Aorta (tissue), 5 donors: ENCODE measurements around the gene USP24. TPM values are rescaled to one million over a fixed set of nuclear protein-coding genes. Genes with fewer than 3 reads are reported as not detected.
"Not testable (repeated sequence)": the region's sequence is repeated elsewhere in the genome, so short reads cannot be mapped to it uniquely, and the experiment has no call there.

Source experiments
- ATAC-seq: fragments of 200-7000 bp; cut with Tn5 transposase; one replicate; pipeline ENCODE4 v1.9.1; 2022; ENCODE audit warnings: moderate library complexity; ENCODE audit not compliant: low FRiP score
- DNase-seq, 2 donors: peaks; one replicate each; pipeline ENCODE4 v3.0.0-alpha.2; 2020
- H3K27ac ChIP-seq, 2 donors: one replicate each; pipeline ENCODE4 v1.5.1; 2013; ENCODE audit warnings: low read length in 2 of 2, mild to moderate bottlenecking in 2 of 2, moderate library complexity in 2 of 2, control low read depth in 1 of 2, inconsistent platforms in 1 of 2, low read depth in 1 of 2
- H3K27me3 ChIP-seq, 2 donors: one replicate each; pipeline ENCODE4 v1.6.1; 2013; ENCODE audit warnings: control low read depth in 1 of 2, low read length in 1 of 2, mild to moderate bottlenecking in 1 of 2, moderate library complexity in 1 of 2; ENCODE audit not compliant: insufficient read depth in 2 of 2, control insufficient read depth in 1 of 2
- H3K36me3 ChIP-seq, 2 donors: one replicate each; pipeline ENCODE4 v1.6.1; 2013; ENCODE audit warnings: control low read depth in 1 of 2, low read length in 1 of 2, mild to moderate bottlenecking in 1 of 2; ENCODE audit not compliant: insufficient read depth in 2 of 2, control insufficient read depth in 1 of 2
- H3K4me1 ChIP-seq, 2 donors: one replicate each; pipeline ENCODE4 v1.6.1; 2013; ENCODE audit warnings: low read length in 2 of 2, control low read depth in 1 of 2, mild to moderate bottlenecking in 1 of 2, moderate library complexity in 1 of 2; ENCODE audit not compliant: insufficient read depth in 2 of 2, control insufficient read depth in 1 of 2
- H3K4me3 ChIP-seq, 2 donors: one replicate each; pipeline ENCODE4 v1.5.1; 2013; ENCODE audit warnings: low read length in 2 of 2, control low read depth in 1 of 2, mild to moderate bottlenecking in 1 of 2
- H3K9me3 ChIP-seq: one replicate; pipeline ENCODE4 v1.6.1; 2013; ENCODE audit warnings: mild to moderate bottlenecking, low read length; ENCODE audit not compliant: control insufficient read depth
- WGBS, 2 donors: extraction: QIAGEN DNeasy Blood & Tissue Kit; methylation state at CpG; one replicate each; pipeline ENCODE4 v1.1.7; 2013; 5-methylcytosine and 5-hydroxymethylcytosine counted together
- intact Hi-C, 2 donors: fragments of 100-400 bp; cut with DNase I; formaldehyde crosslinking; loops; one replicate each; pipeline versions ENCODE4 v1.14.2 to v1.15.0; 2022
- polyA plus RNA-seq, 2 donors: library from polyadenylated mRNA; stranded (reverse); fragments of 200-250 nt; gene quantifications; one replicate each; pipeline ENCODE4 v1.2.3, GENCODE V29; 2013
- total RNA-seq, 2 donors: library from RNA; stranded (reverse); fragmentation: NEBNext Ultra II Directional; extraction: Animal tissue kit (Norgen Biotek cat#: 25700); gene quantifications; one replicate each; pipeline ENCODE4 v1.2.1, GENCODE V29; 2021
- donor health status: healthy with polysubstance abuse.
- donor health status: Bipolar disorder and iron deficiency.
- donor health status: DM: no; HTN: no; CAD: no.
- donor health status: DM: no; HTN: no; CAD: no.
- donor health status: DM: yes; HTN: yes; CAD: no.

The USP24 gene
- total and polyA plus RNA-seq, 4 donors, result 4.4 to 54.4 (median 29.8) TPM

GRCh38 chr1:55210990-55211801 is 4.0 kb downstream of the USP24 start:
- no peaks in the 10 kb centered on the region for H3K9me3 ChIP-seq
- intact Hi-C loops, result loop anchor here in 1 of 2 donors (10.0 kb wide), 1 partner anchor 66 kb away; no protein-coding TSS in a partner anchor
- H3K36me3 ChIP-seq, result peaks cover 0 to 2% of the 10 kb centered on the region in 2 donors
- H3K4me1 ChIP-seq, result peaks cover 0 to 3% of the 10 kb centered on the region in 2 donors
- 8 to 9% methylated on average over 4 of the region's 4 CpGs for WGBS, 2 donors
- ATAC-seq (no peak), DNase-seq (no peak)
- no peak overlapping the region for H3K4me3 ChIP-seq
- H3K27me3 ChIP-seq, result no peaks in the 10 kb centered on the region
- H3K27ac ChIP-seq, result peak overlapping the region in 1 of 2 donors; percentile 54

DNA sequence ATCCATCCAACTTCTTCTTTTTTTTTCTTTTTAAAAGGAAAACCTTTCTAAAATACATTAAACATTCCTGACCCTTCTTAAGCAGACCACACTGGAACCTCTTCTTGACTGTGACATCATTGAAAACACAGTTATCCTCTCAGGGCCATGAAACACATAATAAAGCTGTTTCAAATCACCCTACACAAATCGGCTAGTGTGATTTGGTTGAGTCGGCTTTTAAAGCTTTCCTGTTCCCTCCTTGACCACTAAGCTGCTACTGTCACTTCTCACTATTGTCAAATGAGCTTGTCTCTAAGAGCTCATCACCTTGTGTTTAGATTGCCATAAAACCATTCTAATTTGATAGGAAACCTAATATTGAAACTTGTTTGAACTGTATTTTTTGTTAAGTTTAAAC is 5.9 kb downstream of the USP24 start:
- ATAC-seq, result no peak
- H3K4me1 ChIP-seq, result peaks cover 2 to 3% of the 10 kb centered on the region in 2 donors
- intact Hi-C loops, result no loop called here
- no peak overlapping the region for H3K4me3 ChIP-seq
- DNase-seq, result no peak
- no peak overlapping the region for H3K27ac ChIP-seq
- no peaks in the 10 kb centered on the region for H3K27me3 ChIP-seq
- peaks cover 0 to 2% of the 10 kb centered on the region in 2 donors for H3K36me3 ChIP-seq
- 48 to 49% methylated on average over 2 of the region's 2 CpGs for WGBS, 2 donors
- no peaks in the 10 kb centered on the region for H3K9me3 ChIP-seq

DNA sequence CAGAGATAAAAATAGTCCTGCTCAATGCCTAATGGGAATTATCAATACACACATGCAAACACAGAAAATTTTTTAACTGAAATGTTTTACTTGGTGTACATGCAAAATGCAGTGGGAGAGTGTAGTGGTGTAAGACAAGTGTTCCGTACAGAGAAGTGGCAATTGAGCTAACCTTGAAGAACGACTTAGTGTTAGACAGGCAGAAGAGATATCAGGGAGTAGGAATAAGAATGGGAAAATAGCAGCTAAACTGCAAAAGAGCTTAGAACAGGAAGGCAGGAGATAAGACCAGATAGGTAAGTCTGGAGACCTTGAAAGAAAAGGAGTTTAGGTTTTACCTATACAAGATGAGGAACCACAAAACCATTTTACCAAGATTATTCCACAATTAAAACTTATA is 9.0 kb downstream of the USP24 start:
- no peak overlapping the region for H3K4me3 ChIP-seq
- peaks cover 0 to 2% of the 10 kb centered on the region in 2 donors for H3K36me3 ChIP-seq
- intact Hi-C loops, result no loop called here
- no peak overlapping the region for H3K27ac ChIP-seq
- DNase-seq (no peak), ATAC-seq (no peak)
- peaks cover 2% of the 10 kb centered on the region in 2 donors for H3K4me1 ChIP-seq
- no peaks in the 10 kb centered on the region for H3K27me3 ChIP-seq
- 70 to 74% methylated on average over 2 of the region's 2 CpGs for WGBS, 2 donors
- no peaks in the 10 kb centered on the region for H3K9me3 ChIP-seq

DNA sequence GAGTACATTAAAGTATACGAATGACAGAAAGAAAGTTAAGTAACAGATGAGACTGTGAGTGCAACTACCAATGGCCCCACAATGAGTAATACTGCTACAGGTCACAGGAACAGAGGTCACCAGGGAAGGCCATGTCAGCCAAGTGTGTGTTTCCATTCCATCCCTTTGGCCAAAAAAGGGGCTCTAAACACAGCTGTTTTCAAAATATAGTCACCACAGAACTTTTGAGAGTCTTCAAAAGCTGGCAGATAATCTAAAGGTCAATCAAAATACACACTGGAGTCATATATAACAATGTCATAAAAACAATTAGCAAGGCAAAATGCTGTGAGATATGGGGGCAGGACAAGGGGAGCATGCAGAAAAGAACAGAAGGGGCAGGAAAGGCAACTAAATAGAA is 10.2 kb downstream of the USP24 start:
- no peak overlapping the region for H3K4me3 ChIP-seq
- peaks cover 0 to 2% of the 10 kb centered on the region in 2 donors for H3K36me3 ChIP-seq
- intact Hi-C loops, result no loop called here
- 82 to 88% methylated on average over 1 of the region's 1 CpG for WGBS, 2 donors
- peaks cover 2% of the 10 kb centered on the region in 2 donors for H3K4me1 ChIP-seq
- no peaks in the 10 kb centered on the region for H3K27me3 ChIP-seq
- no peak for DNase-seq
- H3K9me3 ChIP-seq, result no peaks in the 10 kb centered on the region
- no peak overlapping the region for H3K27ac ChIP-seq
- no peak for ATAC-seq

- intact Hi-C loops, result no loop called here
- no peak for ATAC-seq
- H3K9me3 ChIP-seq, result no peaks in the 10 kb centered on the region
- H3K36me3 ChIP-seq, result peaks cover 0 to 2% of the 10 kb centered on the region in 2 donors
- whole genome bisulfite sequencing, 2 donors, result 97 to 100% methylated on average over 2 of the region's 2 CpGs
- H3K27me3 ChIP-seq, result no peaks in the 10 kb centered on the region
- H3K27ac ChIP-seq, result no peak overlapping the region
- DNase-seq, result no peak
- H3K4me3 ChIP-seq, result no peak overlapping the region
- peaks cover 2% of the 10 kb centered on the region in 2 donors for H3K4me1 ChIP-seq
Observed at GRCh38 chr1:55203064-55203463, 12.1 kb downstream of the USP24 start.

- Histone ChIP-seq H3K4me3 (no peak overlapping the region), H3K9me3 (no peaks in the 10 kb centered on the region), H3K27me3 (no peaks in the 10 kb centered on the region), H3K4me1 (peaks cover 5 to 12% of the 10 kb centered on the region in 2 donors), H3K36me3 (no peaks in the 10 kb centered on the region), H3K27ac (no peak overlapping the region)
- WGBS, 2 donors, result 41 to 47% methylated on average over 2 of the region's 2 CpGs
- ATAC-seq, result no peak
- intact Hi-C loops, result no loop called here
- DNase-seq, result no peak
Observed at GRCh38 chr1:55200667-55201066, 14.5 kb downstream of the USP24 start.

DNA sequence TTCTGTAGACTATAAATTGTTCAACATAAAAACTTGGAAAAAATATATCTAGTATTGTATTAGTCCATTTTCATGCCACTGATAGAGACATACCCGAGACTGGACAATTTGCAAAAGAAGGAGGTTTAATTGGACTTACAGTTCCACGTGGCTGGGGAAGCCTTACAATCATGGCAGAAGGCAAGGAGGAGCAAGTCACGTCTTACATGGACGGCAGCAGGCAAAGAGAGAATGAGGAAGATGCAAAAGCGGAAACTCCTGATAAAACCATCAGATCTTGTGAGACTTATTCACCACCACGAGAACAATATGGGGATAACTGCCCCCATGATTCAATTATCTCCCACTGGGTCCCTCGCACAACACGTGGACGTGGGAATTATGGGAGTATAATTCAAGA is 15.4 kb downstream of the USP24 start:
- H3K27me3 ChIP-seq, H3K4me3 ChIP-seq, intact Hi-C loops, DNase-seq, H3K36me3 ChIP-seq, H3K27ac ChIP-seq, H3K9me3 ChIP-seq, ATAC-seq: not testable (repeated sequence)
- peaks cover 3 to 15% of the 10 kb centered on the region in 2 donors for H3K4me1 ChIP-seq
- WGBS, 2 donors, result 93 to 96% methylated on average over 9 of the region's 9 CpGs

GRCh38 chr1:55198044-55198443 is 17.1 kb downstream of the USP24 start:
- no peaks in the 10 kb centered on the region for H3K27me3 ChIP-seq
- H3K4me3 ChIP-seq, result no peak overlapping the region
- DNase-seq, result no peak
- 89 to 94% methylated on average over 4 of the region's 4 CpGs for WGBS, 2 donors
- peaks cover 3 to 20% of the 10 kb centered on the region in 2 donors for H3K4me1 ChIP-seq
- no peak for ATAC-seq
- H3K27ac ChIP-seq, result no peak overlapping the region
- H3K9me3 ChIP-seq, result no peaks in the 10 kb centered on the region
- H3K36me3 ChIP-seq, result no peaks in the 10 kb centered on the region
- intact Hi-C loops, result no loop called here

DNA sequence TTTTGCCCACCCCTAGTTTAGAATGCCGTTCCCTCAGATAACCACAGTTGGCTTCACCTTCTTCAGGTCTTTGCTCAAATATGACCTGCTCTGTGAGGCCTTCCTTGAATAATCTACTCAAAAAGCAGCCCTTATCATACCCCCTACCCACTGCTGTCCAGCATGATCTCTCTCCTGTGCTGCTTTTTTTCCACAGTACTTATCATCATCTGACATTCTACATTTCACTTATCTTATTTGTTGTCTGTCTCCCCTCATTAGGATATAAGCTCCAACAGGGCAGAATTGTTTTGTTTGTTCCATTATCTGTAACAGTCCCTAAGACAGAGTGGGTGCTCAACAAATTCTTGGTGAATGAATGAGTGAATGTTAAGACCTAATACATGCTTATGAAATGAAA is 18.1 kb downstream of the USP24 start:
- no peak for ATAC-seq

More for the DNA sequence above, 18.1 kb downstream of the USP24 start:
- no peak overlapping the region for H3K4me3 ChIP-seq
- peaks cover 3 to 18% of the 10 kb centered on the region in 2 donors for H3K4me1 ChIP-seq
- H3K27ac ChIP-seq, result no peak overlapping the region
- no peaks in the 10 kb centered on the region for H3K27me3 ChIP-seq
- no peak for DNase-seq
- no peaks in the 10 kb centered on the region for H3K9me3 ChIP-seq
- WGBS, 2 donors, result 82 to 85% methylated on average over 1 of the region's 1 CpG
- H3K36me3 ChIP-seq, result no peaks in the 10 kb centered on the region
- intact Hi-C loops, result no loop called here
